Tibial nerve (tissue), 3 donors: ENCODE data around the gene ZBTB11.

Experiments
- CTCF ChIP-seq, 5 experiments: fragments of 200-600 bp in 3 of 5; fragments of 450-650 bp in 2 of 5; sonication (generic) in 3 of 5; IDR thresholded peaks; one replicate each; pipeline ENCODE4 v1.5.1; 2016 to 2019; ENCODE audit warnings: antibody characterized with exemption in 5 of 5, mild to moderate bottlenecking in 3 of 5, moderate library complexity in 2 of 5
- POLR2A ChIP-seq, 2 donors: fragments of 450-650 bp; IDR thresholded peaks; one replicate each; pipeline ENCODE4 v1.6.1; 2017; ENCODE audit warnings: antibody characterized with exemption in 2 of 2, mild to moderate bottlenecking in 2 of 2, moderate library complexity in 2 of 2

- TF ChIP-seq CTCF (IDR thresholded peaks at IDR 0.05) (no peak), POLR2A (IDR thresholded peaks at IDR 0.05) (no peak)
Observed at GRCh38 chr3:101642441-101642840, 34.5 kb downstream of the ZBTB11 start.
